Type B pancreatic cell (in vitro differentiated cells): ENCODE measurements around the gene PPP4R1. TPM values are rescaled to one million over a fixed set of nuclear protein-coding genes. Genes with fewer than 3 reads are reported as not detected.

Source experiments
- DNase-seq: peaks from one replicate; pipeline ENCODE4 v3.0.0; 2021; ENCODE audit warnings: mixed read lengths; ENCODE audit not compliant: unreplicated experiment; ENCODE audit errors: extremely low spot score
- H3K27ac Mint-ChIP-seq: 2 replicates; pipeline ENCODE4 v1.8.0; 2021; ENCODE audit warnings: mild to moderate bottlenecking, mixed read lengths
- H3K27me3 Mint-ChIP-seq: 2 replicates; pipeline ENCODE4 v1.8.0; 2021; ENCODE audit warnings: mixed read lengths
- H3K36me3 Mint-ChIP-seq: 2 replicates; pipeline ENCODE4 v1.8.0; 2021; ENCODE audit warnings: mixed read lengths
- H3K4me1 Mint-ChIP-seq: one replicate; pipeline ENCODE4 v1.8.0; 2021; ENCODE audit warnings: mixed read lengths; ENCODE audit not compliant: unreplicated experiment
- H3K4me3 Mint-ChIP-seq: 2 replicates; pipeline ENCODE4 v1.8.0; 2021; ENCODE audit warnings: mild to moderate bottlenecking, mixed read lengths
- H3K9me3 Mint-ChIP-seq: 2 replicates; pipeline ENCODE4 v1.8.0; 2021; ENCODE audit warnings: mixed read lengths
- total RNA-seq: library from RNA; stranded (reverse); gene quantifications from 2 replicates; pipeline ENCODE4 v1.2.1, GENCODE V29; 2021; ENCODE audit warnings: low replicate concordance
- TF ChIP-seq, protein P1 (sequence below): fragments of 200-600 bp; sonication (generic); conservative IDR thresholded peaks from 2 replicates; pipeline ENCODE4 v1.5.0; 2021; ENCODE audit warnings: antibody characterized with exemption, mild to moderate bottlenecking

Gene PPP4R1
- total RNA-seq, 1 donor from 2014 or later = 109 TPM

DNA sequence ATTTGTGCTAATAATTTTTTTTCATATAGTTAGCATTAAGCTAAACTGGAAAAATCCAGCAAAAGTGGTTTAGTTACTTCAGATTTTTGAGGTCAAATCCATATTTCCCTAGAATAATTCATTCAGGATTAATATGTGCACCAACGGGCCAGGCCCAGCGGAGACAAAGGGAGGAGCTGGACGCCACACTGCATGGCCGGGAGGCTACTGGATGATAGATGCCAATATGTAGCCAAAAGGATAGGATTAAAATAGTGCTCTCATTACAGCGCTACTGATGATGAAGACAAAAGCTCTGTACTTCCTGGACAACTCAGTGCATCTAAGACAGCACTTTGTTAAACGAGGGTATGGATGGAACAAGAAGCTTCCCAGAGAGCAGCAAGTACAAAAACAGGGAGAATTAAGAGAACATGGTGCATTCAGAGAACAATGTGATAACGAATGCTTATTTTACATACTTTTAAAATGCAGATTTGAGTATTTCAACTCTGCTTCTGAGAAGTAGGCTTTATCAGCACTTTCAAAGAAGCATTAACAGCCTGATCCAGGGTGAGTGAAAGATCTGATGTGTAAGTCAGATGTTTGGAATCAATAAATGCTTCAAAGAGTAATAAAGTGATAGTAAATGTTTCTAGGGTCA is 39.8 kb downstream of the PPP4R1 start:
- H3K27ac Mint-ChIP-seq = no peak overlapping the region
- TF ChIP-seq, protein P1, sequence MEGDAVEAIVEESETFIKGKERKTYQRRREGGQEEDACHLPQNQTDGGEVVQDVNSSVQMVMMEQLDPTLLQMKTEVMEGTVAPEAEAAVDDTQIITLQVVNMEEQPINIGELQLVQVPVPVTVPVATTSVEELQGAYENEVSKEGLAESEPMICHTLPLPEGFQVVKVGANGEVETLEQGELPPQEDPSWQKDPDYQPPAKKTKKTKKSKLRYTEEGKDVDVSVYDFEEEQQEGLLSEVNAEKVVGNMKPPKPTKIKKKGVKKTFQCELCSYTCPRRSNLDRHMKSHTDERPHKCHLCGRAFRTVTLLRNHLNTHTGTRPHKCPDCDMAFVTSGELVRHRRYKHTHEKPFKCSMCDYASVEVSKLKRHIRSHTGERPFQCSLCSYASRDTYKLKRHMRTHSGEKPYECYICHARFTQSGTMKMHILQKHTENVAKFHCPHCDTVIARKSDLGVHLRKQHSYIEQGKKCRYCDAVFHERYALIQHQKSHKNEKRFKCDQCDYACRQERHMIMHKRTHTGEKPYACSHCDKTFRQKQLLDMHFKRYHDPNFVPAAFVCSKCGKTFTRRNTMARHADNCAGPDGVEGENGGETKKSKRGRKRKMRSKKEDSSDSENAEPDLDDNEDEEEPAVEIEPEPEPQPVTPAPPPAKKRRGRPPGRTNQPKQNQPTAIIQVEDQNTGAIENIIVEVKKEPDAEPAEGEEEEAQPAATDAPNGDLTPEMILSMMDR = no peak
- peaks cover 8% of the 10 kb centered on the region for H3K4me1 Mint-ChIP-seq
- no peaks in the 10 kb centered on the region for H3K27me3 Mint-ChIP-seq
- H3K36me3 Mint-ChIP-seq = peaks cover 12% of the 10 kb centered on the region
- no peak for DNase-seq
- no peaks in the 10 kb centered on the region for H3K9me3 Mint-ChIP-seq
- no peak overlapping the region for H3K4me3 Mint-ChIP-seq

DNA sequence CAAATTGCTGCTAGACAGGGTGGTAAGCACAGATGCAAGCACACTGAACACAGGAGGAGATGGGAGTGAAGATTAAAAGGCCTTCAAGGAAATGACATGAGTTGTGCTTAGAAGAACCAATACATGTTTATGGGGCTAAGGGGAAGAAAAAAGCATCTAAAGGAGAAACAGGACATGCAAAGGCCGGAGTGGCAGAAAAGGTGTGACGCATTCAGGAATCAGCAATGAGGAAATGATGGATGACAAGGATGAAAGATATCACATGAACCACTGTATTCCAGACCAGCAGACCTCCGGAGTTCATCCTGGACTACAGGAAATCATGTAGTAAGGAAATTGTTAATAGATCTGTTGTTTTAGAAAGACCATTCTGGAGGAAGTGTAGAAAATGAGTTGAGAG is 42.8 kb downstream of the PPP4R1 start:
- no peak for DNase-seq
- H3K27ac Mint-ChIP-seq = no peak overlapping the region
- TF ChIP-seq, protein P1 = no peak
- H3K36me3 Mint-ChIP-seq = peaks cover 15% of the 10 kb centered on the region
- H3K9me3 Mint-ChIP-seq = no peaks in the 10 kb centered on the region
- no peaks in the 10 kb centered on the region for H3K27me3 Mint-ChIP-seq
- H3K4me1 Mint-ChIP-seq = peaks cover 8% of the 10 kb centered on the region
- H3K4me3 Mint-ChIP-seq = no peak overlapping the region

DNA sequence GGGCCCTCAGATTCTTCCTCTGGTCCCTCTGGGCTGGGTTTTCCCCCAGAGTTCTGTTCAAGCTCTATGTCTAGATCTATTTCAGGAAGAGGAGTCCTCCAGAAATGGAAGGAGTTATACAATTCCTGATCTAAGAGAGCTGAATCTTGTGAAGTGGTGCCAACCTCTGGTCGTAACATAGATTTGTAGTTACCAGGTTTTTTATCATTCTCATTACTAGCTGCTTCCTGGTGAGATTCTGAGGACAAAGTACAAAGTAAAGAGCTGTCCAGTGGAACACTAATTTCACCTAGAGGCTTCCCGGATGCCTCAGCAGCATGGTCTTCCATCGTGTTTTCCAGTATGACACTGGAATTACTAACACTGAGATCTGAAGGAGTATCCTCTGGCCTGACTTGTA is 44.1 kb downstream of the PPP4R1 start:
- H3K36me3 Mint-ChIP-seq = peaks cover 15% of the 10 kb centered on the region
- H3K4me3 Mint-ChIP-seq = no peak overlapping the region
- no peaks in the 10 kb centered on the region for H3K9me3 Mint-ChIP-seq
- TF ChIP-seq, protein P1 = no peak
- H3K27ac Mint-ChIP-seq = no peak overlapping the region
- H3K27me3 Mint-ChIP-seq = no peaks in the 10 kb centered on the region
- peaks cover under 1% of the 10 kb centered on the region for H3K4me1 Mint-ChIP-seq
- no peak for DNase-seq

DNA sequence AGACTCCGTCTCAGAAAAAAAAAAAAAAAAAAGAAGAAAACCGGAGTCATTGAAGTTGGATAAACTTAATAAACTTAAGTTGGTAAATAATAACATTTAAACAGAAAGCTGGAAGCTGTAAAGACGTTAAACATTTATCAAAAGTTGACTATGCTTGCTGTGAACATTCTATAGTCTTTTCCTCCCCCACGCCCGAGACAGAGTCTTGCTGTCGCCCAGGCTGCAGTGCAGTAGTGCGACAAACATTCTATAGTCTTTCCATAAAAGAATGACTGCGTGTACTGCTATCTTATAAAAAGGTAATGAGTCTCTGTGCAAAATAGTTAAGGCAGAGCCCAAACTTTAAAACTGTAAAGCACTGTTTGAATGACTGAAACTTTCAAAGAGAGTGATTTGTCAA is 45.2 kb downstream of the PPP4R1 start:
- Mint-ChIP-seq H3K4me1 (no peaks in the 10 kb centered on the region), H3K9me3 (no peaks in the 10 kb centered on the region), H3K36me3 (peaks cover 15% of the 10 kb centered on the region), H3K27me3 (no peaks in the 10 kb centered on the region), H3K27ac (no peak overlapping the region), H3K4me3 (no peak overlapping the region)
- TF ChIP-seq, protein P1 = no peak
- DNase-seq = no peak

DNA sequence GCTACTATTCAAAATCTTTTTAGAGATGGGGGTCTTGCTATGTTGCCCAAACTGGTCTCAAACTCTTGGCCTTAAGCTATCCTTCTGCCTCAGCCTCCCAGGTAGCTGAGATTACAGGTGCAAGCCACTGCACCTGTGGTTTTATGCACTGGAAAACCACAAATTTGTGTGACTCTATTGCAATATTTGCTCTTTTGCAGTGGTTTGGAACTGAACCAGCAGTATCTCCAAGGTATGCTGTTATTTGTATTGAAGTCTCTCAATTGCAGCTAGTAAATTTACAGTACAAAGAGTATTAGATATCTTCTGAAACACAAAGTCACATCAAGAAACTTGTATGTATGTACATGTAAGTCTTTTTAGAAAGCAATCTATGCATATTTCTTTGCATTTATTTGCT is 46.2 kb downstream of the PPP4R1 start:
- Mint-ChIP-seq H3K4me3 (no peak overlapping the region), H3K27ac (no peak overlapping the region), H3K4me1 (no peaks in the 10 kb centered on the region), H3K27me3 (no peaks in the 10 kb centered on the region), H3K9me3 (no peaks in the 10 kb centered on the region), H3K36me3 (peaks cover 21% of the 10 kb centered on the region)
- TF ChIP-seq, protein P1 = no peak
- DNase-seq = no peak
